ENCODE results near the gene BEX3. TPM values are rescaled to one million over a fixed set of nuclear protein-coding genes. Genes with fewer than 3 reads are reported as not detected.

BEX3 gene
- total RNA-seq, 4 donors from 2014 or later, result 117 to 215 (median 167) TPM

- 11 to 25% methylated on average over 1 of the region's 1 CpG for WGBS, 2 donors (ENCODE audit: low coverage in 1 of 2)
- Histone ChIP-seq H3K4me3 (no peak overlapping the region), H3K36me3 (no peaks in the 10 kb centered on the region), H3K27me3 (no peaks in the 10 kb centered on the region), H3K9me3 (no peaks in the 10 kb centered on the region), H3K4me1 (no peaks in the 10 kb centered on the region), H3K27ac (no peak overlapping the region)
- TF ChIP-seq EP300 (IDR thresholded peaks at IDR 0.05) (no peak), POLR2A (IDR thresholded peaks at IDR 0.05) (no peak), POLR2AphosphoS5 (IDR thresholded peaks at IDR 0.05) (no peak), CTCF (IDR thresholded peaks at IDR 0.05) (no peak)
- ATAC-seq, result no peak
These were observed 22.1 kb downstream of the BEX3 start for GRCh38 chrX:103398421-103398864.

- no peak for ATAC-seq
- Histone ChIP-seq H3K27ac (no peak overlapping the region), H3K4me3 (no peak overlapping the region), H3K9me3 (no peaks in the 10 kb centered on the region), H3K27me3 (no peaks in the 10 kb centered on the region), H3K36me3 (no peaks in the 10 kb centered on the region), H3K4me1 (no peaks in the 10 kb centered on the region)
- no peak for TF ChIP-seq CTCF (IDR thresholded peaks at IDR 0.05)
- TF ChIP-seq POLR2A (IDR thresholded peaks at IDR 0.05), result no peak
- TF ChIP-seq POLR2AphosphoS5 (IDR thresholded peaks at IDR 0.05), result no peak
- no peak for TF ChIP-seq EP300 (IDR thresholded peaks at IDR 0.05)
- WGBS, 2 donors (ENCODE audit: low coverage in 1 of 2), result 47 to 71% methylated on average over 1 of the region's 1 CpG
These were observed 23.4 kb downstream of the BEX3 start for GRCh38 chrX:103399744-103400143.

DNA sequence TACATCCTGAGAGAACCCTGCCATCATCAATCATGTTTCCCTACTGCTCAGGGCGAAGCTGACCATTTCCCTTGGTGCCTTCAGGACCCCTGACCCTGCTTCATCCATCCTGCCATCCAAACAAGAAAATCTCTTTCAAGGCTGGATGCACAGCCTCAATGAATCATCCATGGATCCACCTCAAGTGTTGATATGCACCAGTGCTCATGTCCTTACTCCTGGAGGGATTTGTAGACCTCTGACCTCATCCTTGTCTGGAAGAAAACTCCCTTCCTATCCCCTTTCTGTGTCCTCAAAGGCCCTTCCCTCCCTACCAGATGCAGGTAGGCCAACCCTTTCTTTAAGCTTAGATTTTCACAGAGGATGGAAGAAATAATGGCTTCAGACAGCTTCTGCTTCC lies 24.6 kb downstream of the BEX3 start:
- no peaks in the 10 kb centered on the region for H3K4me1 ChIP-seq
- H3K27me3 ChIP-seq, result no peaks in the 10 kb centered on the region
- no peak for ATAC-seq
- H3K36me3 ChIP-seq, result no peaks in the 10 kb centered on the region
- WGBS, 2 donors (ENCODE audit: low coverage in 1 of 2), result 10 to 67% methylated on average over 1 of the region's 1 CpG
- TF ChIP-seq POLR2AphosphoS5 (IDR thresholded peaks at IDR 0.05), result no peak
- no peak for TF ChIP-seq EP300 (IDR thresholded peaks at IDR 0.05)
- TF ChIP-seq CTCF (IDR thresholded peaks at IDR 0.05), result no peak
- TF ChIP-seq POLR2A (IDR thresholded peaks at IDR 0.05), result no peak
- no peak overlapping the region for H3K27ac ChIP-seq
- no peaks in the 10 kb centered on the region for H3K9me3 ChIP-seq
- no peak overlapping the region for H3K4me3 ChIP-seq

DNA sequence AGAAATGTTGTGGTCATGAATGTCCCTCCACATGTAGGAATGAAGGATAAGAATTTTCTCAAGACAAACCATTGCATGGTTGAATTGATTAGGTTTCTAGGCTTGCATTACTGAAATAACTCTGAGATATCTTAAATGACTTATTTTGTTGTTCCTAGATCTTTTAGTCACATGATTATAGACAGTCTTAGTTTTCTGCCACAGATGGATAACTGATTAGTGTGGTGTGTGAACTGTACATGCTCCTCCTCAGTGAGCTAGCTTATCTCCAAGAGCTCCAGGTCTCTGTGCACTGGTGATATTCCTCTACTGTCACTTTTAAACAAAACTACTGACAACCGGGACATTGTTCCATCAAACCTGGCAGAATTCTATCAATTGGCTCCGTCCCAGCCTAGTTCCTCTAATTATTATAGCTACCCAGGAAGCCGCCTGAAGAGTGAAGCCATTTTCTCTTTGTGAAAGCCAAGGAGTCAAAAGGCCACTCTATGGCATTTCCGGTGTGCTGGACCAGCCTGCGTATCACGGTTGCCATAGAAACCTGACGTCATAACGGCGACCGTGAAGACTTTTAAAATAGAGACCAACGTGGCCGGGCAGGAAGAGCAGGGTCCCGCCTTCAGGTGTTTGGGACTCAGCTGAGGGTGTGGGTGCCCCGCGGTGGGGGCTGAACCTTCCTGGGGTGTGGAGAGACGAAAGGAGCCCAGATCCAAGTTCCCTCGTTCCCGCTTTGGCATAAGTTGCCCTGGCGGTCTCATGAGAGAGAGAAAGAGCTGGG lies 28.1 kb downstream of the BEX3 start:
- peak; percentile 78 for ATAC-seq
- H3K27ac ChIP-seq, result peak overlapping the region in 2 of 4 donors; percentile 11 to 63
- no peaks in the 10 kb centered on the region for H3K36me3 ChIP-seq
- H3K4me1 ChIP-seq, result no peaks in the 10 kb centered on the region
- no peak for TF ChIP-seq POLR2A (IDR thresholded peaks at IDR 0.05)
- TF ChIP-seq EP300 (IDR thresholded peaks at IDR 0.05), result no peak
- TF ChIP-seq POLR2AphosphoS5 (IDR thresholded peaks at IDR 0.05), result peak; percentile 16
- no peaks in the 10 kb centered on the region for H3K27me3 ChIP-seq
- WGBS, 2 donors (ENCODE audit: low coverage in 1 of 2), result 0 to 16% methylated on average over 10 to 19 of the region's 19 CpGs
- H3K9me3 ChIP-seq, result no peaks in the 10 kb centered on the region
- peak overlapping the region; percentile 54 for H3K4me3 ChIP-seq

DNA sequence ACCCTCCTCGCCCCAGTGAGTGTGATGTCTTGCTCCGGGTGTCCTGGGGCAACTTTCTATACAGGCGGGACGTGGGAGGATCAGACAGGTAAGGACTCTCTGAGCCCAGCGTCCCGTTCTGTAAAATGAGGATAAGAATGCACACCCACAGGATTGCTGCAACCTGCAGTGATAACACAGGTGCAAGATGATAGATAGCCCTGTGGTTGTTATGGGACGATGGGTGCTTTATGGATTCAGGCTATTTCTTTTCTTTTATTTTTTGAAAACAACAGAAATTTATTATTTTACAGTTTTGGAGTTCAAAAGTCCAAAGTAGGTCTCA lies 28.6 kb downstream of the BEX3 start:
- 3 to 8% methylated on average over 2 to 3 of the region's 7 CpGs for WGBS, 2 donors (ENCODE audit: low coverage in 1 of 2)
- no peak for TF ChIP-seq POLR2A (IDR thresholded peaks at IDR 0.05)
- Histone ChIP-seq H3K27ac (peak overlapping the region in 2 of 4 donors; percentile 11 to 63), H3K4me3 (peak overlapping the region; percentile 54), H3K4me1 (no peaks in the 10 kb centered on the region), H3K9me3 (no peaks in the 10 kb centered on the region), H3K36me3 (no peaks in the 10 kb centered on the region), H3K27me3 (no peaks in the 10 kb centered on the region)
- no peak for ATAC-seq

DNA sequence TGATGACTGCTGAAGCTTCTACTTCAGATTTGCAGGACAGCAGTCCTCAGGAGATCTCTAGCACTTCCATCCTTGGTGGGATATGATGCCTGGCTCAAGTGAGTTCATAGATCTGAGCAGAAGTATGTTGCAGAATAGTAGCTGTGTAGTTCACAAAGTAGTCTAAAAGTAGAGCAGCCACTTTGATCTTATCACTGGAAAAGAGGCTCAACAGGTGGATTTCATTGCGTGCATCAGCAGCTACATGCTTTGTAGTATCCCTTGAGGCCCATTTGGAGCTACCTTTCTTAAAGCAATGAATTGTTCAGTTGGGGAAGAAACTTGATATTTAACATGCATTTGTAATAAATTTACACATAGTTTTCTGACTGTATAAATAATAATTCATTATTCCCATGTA lies 29.9 kb downstream of the BEX3 start:
- no peak overlapping the region for H3K27ac ChIP-seq
- TF ChIP-seq POLR2A (IDR thresholded peaks at IDR 0.05) (no peak), CTCF (IDR thresholded peaks at IDR 0.05) (no peak), EP300 (IDR thresholded peaks at IDR 0.05) (no peak), POLR2AphosphoS5 (IDR thresholded peaks at IDR 0.05) (no peak)
- no peaks in the 10 kb centered on the region for H3K4me1 ChIP-seq
- H3K4me3 ChIP-seq, result no peak overlapping the region
- WGBS, 2 donors (ENCODE audit: low coverage in 1 of 2), result 75 to 86% methylated on average over 1 of the region's 1 CpG
- H3K27me3 ChIP-seq, result no peaks in the 10 kb centered on the region
- ATAC-seq, result no peak
- no peaks in the 10 kb centered on the region for H3K9me3 ChIP-seq
- no peaks in the 10 kb centered on the region for H3K36me3 ChIP-seq

Measured in gastroesophageal sphincter (tissue), 4 donors.